ENCODE measurements around the gene GDPD3. TPM values are rescaled to one million over a fixed set of nuclear protein-coding genes. Genes with fewer than 3 reads are reported as not detected.

Gene GDPD3
- total RNA-seq, 4 donors from 2014 or later = 0.29 to 0.66 TPM; not detected in 2

- Histone ChIP-seq H3K36me3 (no peaks in the 10 kb centered on the region), H3K4me3 (no peak overlapping the region), H3K4me1 (peaks cover 40 to 41% of the 10 kb centered on the region in 2 donors), H3K27ac (peak overlapping the region; percentile 97 to 100 (median 100)), H3K27me3 (no peaks in the 10 kb centered on the region), H3K9me3 (no peaks in the 10 kb centered on the region)
- in situ Hi-C loops (cut with MboI; ENCODE audit: low sequenced_read_pairs in 4 of 4) = loop anchor here in 2 of 4 donors (25.0 kb wide), 2 partner anchors 301 to 351 kb away; partner anchors contain the start of genes CD2BP2 (in 1 of the 2), MYL11 (in 1 of the 2), TBC1D10B (in 1 of the 2) and ZNF771 (in 1 of the 2)
- peak; percentile 24 to 32 for ATAC-seq
- intact Hi-C loops (cut with DNase I; ENCODE audit: low total_unique reads) = loop anchor here (1.0 to 10.0 kb wide), 3 partner anchors 64 to 354 kb away; partner anchors contain the start of genes HIRIP3 and INO80E
- TF ChIP-seq POLR2A (IDR thresholded peaks at IDR 0.05) = no peak
- TF ChIP-seq, protein P1, sequence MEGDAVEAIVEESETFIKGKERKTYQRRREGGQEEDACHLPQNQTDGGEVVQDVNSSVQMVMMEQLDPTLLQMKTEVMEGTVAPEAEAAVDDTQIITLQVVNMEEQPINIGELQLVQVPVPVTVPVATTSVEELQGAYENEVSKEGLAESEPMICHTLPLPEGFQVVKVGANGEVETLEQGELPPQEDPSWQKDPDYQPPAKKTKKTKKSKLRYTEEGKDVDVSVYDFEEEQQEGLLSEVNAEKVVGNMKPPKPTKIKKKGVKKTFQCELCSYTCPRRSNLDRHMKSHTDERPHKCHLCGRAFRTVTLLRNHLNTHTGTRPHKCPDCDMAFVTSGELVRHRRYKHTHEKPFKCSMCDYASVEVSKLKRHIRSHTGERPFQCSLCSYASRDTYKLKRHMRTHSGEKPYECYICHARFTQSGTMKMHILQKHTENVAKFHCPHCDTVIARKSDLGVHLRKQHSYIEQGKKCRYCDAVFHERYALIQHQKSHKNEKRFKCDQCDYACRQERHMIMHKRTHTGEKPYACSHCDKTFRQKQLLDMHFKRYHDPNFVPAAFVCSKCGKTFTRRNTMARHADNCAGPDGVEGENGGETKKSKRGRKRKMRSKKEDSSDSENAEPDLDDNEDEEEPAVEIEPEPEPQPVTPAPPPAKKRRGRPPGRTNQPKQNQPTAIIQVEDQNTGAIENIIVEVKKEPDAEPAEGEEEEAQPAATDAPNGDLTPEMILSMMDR (IDR thresholded peaks at IDR 0.05 in 4 of 5, conservative IDR thresholded peaks at IDR 0.05 in 1 of 5) = no peak
- peak; percentile 67 to 85 for DNase-seq
These were observed 52.3 kb downstream of the GDPD3 start for GRCh38 chr16:30060836-30061554.

DNA sequence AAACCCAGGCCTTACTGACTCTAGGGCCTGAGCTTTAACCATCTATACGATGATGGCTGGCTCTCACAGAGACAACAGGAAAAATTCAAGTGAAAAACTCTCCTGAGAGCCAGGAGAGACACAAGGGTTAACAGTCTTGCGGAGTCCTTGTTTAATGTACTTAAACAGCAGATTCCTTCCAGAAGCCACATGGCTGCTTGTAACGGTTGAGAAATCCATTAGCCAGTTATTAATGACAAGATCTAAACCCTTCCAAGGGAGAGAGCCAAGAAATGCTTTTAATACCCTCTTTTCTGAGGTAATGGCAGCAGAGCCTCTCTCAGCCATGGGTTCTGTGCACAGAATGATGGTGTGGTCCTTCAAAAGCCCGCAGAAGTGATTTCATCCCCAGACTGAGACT lies 53.0 kb downstream of the GDPD3 start:
- peak overlapping the region; percentile 97 to 100 (median 100) for H3K27ac ChIP-seq
- H3K36me3 ChIP-seq = no peaks in the 10 kb centered on the region
- no peaks in the 10 kb centered on the region for H3K9me3 ChIP-seq
- TF ChIP-seq POLR2A (IDR thresholded peaks at IDR 0.05) = no peak
- TF ChIP-seq, protein P1 (IDR thresholded peaks at IDR 0.05 in 4 of 5, conservative IDR thresholded peaks at IDR 0.05 in 1 of 5) = no peak
- ATAC-seq = no peak
- intact Hi-C loops (cut with DNase I; ENCODE audit: low total_unique reads) = loop anchor here (5.0 to 10.0 kb wide), 2 partner anchors 63 to 354 kb away; partner anchors contain the start of genes HIRIP3 and INO80E
- peaks cover 40 to 41% of the 10 kb centered on the region in 2 donors for H3K4me1 ChIP-seq
- no peak for DNase-seq
- H3K27me3 ChIP-seq = no peaks in the 10 kb centered on the region
- H3K4me3 ChIP-seq = no peak overlapping the region
- in situ Hi-C loops (cut with MboI; ENCODE audit: low sequenced_read_pairs in 4 of 4) = loop anchor here in 2 of 4 donors (25.0 kb wide), 2 partner anchors 302 to 352 kb away; partner anchors contain the start of genes CD2BP2 (in 1 of the 2), MYL11 (in 1 of the 2), TBC1D10B (in 1 of the 2) and ZNF771 (in 1 of the 2)

DNA sequence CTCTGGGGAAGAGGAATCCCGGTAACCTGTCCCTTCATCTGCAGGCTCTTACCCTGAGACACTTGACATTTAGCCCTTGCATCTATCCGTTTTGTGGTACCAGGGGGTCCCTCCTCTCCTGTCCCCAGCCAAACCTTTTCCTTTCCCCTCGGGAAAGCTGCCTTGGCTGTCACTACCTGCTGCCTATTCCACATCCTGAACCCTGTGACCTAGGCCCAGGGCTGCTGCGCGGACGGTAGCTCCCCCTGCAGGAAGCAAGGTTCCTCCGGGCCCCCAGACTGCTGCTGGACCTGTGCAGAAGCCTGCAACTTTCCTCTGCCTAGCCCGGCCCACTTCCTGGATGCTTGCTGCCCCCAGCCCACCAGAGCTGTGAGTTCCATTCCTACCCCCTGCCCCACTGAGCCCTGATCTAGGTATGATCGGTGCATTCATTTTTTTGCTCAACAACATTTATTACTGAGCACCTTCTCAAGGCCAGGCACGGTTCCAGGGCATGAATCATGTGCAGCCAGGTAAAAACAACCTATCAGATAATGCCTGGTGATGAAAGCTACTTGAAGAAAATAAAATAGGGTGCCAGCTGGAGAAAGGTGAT lies 58.3 kb downstream of the GDPD3 start:
- H3K9me3 ChIP-seq = no peaks in the 10 kb centered on the region
- no peak for ATAC-seq

More for the DNA sequence above, 58.3 kb downstream of the GDPD3 start:
- DNase-seq = no peak
- no peaks in the 10 kb centered on the region for H3K36me3 ChIP-seq
- H3K27me3 ChIP-seq = no peaks in the 10 kb centered on the region
- H3K4me3 ChIP-seq = no peak overlapping the region
- intact Hi-C loops (cut with DNase I; ENCODE audit: low total_unique reads) (no loop called here), in situ Hi-C loops (cut with MboI; ENCODE audit: low sequenced_read_pairs in 4 of 4) (loop anchor here in 2 of 4 donors (5.0 to 25.0 kb wide), 3 partner anchors 62 to 357 kb away; partner anchors contain the start of genes CD2BP2 (in 1 of the 2), MYL11 (in 1 of the 2), TBC1D10B (in 1 of the 2) and ZNF771 (in 1 of the 2))
- peaks cover 9% of the 10 kb centered on the region in 2 donors for H3K4me1 ChIP-seq
- TF ChIP-seq POLR2A (IDR thresholded peaks at IDR 0.05) = no peak
- TF ChIP-seq, protein P1 (IDR thresholded peaks at IDR 0.05 in 4 of 5, conservative IDR thresholded peaks at IDR 0.05 in 1 of 5) = peak in 2 of 5 experiments; percentile 8 to 24
- H3K27ac ChIP-seq = no peak overlapping the region

Other genes with a start within 250 kb of the GDPD3 start
- gene SEZ6L2, start 214.0 kb downstream of the GDPD3 start, total RNA-seq = 1 to 10 TPM in 1 of 4 donors, under 1 TPM in 3; 0.20 to 1.7 (median 0.56) TPM
- not detected for gene ASPHD1, start 213.0 kb downstream of the GDPD3 start, total RNA-seq
- gene KCTD13, start 187.3 kb downstream of the GDPD3 start, total RNA-seq = 1 to 10 TPM; 3.7 to 8.6 (median 6.3) TPM
- 100 to 1,000 TPM in 1 of 4 donors, 10 to 100 TPM in 3; 48.1 to 120 (median 60.2) TPM for gene TMEM219, start 151.5 kb downstream of the GDPD3 start, total RNA-seq
- 10 to 100 TPM; 15.9 to 31.0 (median 22.1) TPM for gene TAOK2, start 139.7 kb downstream of the GDPD3 start, total RNA-seq
- 10 to 100 TPM; 13.5 to 25.6 (median 17.2) TPM for gene HIRIP3, start 117.9 kb downstream of the GDPD3 start, total RNA-seq
- 10 to 100 TPM; 45.4 to 74.8 (median 55.5) TPM for gene INO80E, start 117.3 kb downstream of the GDPD3 start, total RNA-seq
- gene DOC2A, start 102.5 kb downstream of the GDPD3 start, total RNA-seq = not detected
- not detected for gene C16orf92, start 90.3 kb downstream of the GDPD3 start, total RNA-seq
- under 1 TPM in 1 of 4 donors, not detected in 3; 0.27 TPM for gene TLCD3B, start 82.3 kb downstream of the GDPD3 start, total RNA-seq
- over 10,000 TPM in 1 of 4 donors, 1,000 to 10,000 TPM in 3; 6,096 to 10,805 (median 7,093) TPM for gene ALDOA, start 47.8 kb downstream of the GDPD3 start, total RNA-seq
- 10 to 100 TPM; 23.8 to 64.3 (median 44.7) TPM for gene PPP4C, start 37.5 kb downstream of the GDPD3 start, total RNA-seq
- under 1 TPM; 0.29 to 0.92 (median 0.67) TPM for gene TBX6, start 21.6 kb downstream of the GDPD3 start, total RNA-seq
- gene YPEL3, start 17.3 kb downstream of the GDPD3 start, total RNA-seq = 100 to 1,000 TPM in 3 of 4 donors, 10 to 100 TPM in 1; 97.2 to 197 (median 154) TPM
- gene MAPK3, start 9.7 kb upstream of the GDPD3 start, total RNA-seq = 10 to 100 TPM; 28.6 to 48.7 (median 38.0) TPM
- 1 to 10 TPM in 3 of 4 donors, under 1 TPM in 1; 0.44 to 8.9 (median 5.8) TPM for gene CORO1A, start 70.1 kb upstream of the GDPD3 start, total RNA-seq
- gene BOLA2B, start 80.1 kb upstream of the GDPD3 start, total RNA-seq = 100 to 1,000 TPM in 3 of 4 donors, 10 to 100 TPM in 1; 96.7 to 228 (median 140) TPM
- gene SLX1A, start 80.3 kb upstream of the GDPD3 start, total RNA-seq = 100 to 1,000 TPM in 1 of 4 donors, 10 to 100 TPM in 3; 23.6 to 103 (median 45.7) TPM
- gene SULT1A3, start 85.7 kb upstream of the GDPD3 start, total RNA-seq = 10 to 100 TPM in 1 of 4 donors, 1 to 10 TPM in 2, not detected in 1; 4.9 to 11.3 (median 9.2) TPM
- gene NPIPB13, start 134.9 kb upstream of the GDPD3 start, total RNA-seq = 10 to 100 TPM in 1 of 4 donors, 1 to 10 TPM in 1, under 1 TPM in 2; 0.62 to 10.4 (median 0.91) TPM
- gene CD2BP2, start 241.8 kb upstream of the GDPD3 start, total RNA-seq = 10 to 100 TPM; 33.4 to 53.8 (median 40.9) TPM